OCI-LY7 (cell line): ENCODE data around the gene LHFPL2.

Experiments
- CTCF ChIP-seq: fragments of 200-600 bp; sonication (generic); conservative IDR thresholded peaks from 2 replicates; pipeline ENCODE4 v1.5.1; 2014; ENCODE audit warnings: mild to moderate bottlenecking, antibody characterized with exemption, low read length, moderate library complexity, mixed read lengths
- EZH2phosphoT487 ChIP-seq: fragments of 200-600 bp; sonication (generic); IDR thresholded peaks from 2 replicates; pipeline ENCODE4 v1.6.1; 2018; ENCODE audit warnings: low read depth, borderline replicate concordance, mild to moderate bottlenecking, mixed run types, antibody characterized with exemption, low read length, moderate library complexity, mixed read lengths

- no peak for TF ChIP-seq CTCF
- TF ChIP-seq EZH2phosphoT487 = no peak
These were observed 199.5 kb downstream of the LHFPL2 start for GRCh38 chr5:78449103-78449502.
